ENCODE measurements around the gene ATP13A4. TPM values are rescaled to one million over a fixed set of nuclear protein-coding genes. Genes with fewer than 3 reads are reported as not detected.
"Not testable (repeated sequence)": the region's sequence is repeated elsewhere in the genome, so short reads cannot be mapped to it uniquely, and the experiment has no call there.

Gene ATP13A4
- total RNA-seq, 1 experiment from 2014 or later = 0.02 TPM

DNA sequence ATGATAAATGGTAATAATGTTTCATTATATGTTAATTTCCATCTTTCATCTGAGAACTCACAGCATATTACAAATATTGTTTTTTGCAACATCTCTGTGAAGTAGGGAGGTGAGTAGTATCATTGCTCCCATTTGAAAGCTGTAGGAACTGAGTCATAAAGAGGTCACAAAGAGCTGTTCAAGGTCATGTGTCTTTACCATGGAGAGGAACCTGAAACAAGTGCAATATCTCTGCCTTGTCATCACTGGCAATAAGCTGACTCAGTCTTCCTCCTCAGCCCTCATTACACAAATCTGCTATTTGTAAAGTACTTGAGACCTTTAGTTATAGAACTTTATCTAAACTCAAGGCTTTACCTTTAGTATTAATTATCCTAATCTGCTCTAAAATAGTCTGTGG lies 4.4 kb upstream of the ATP13A4 start:
- no peak for DNase-seq (ENCODE audit: low spot score)

DNA sequence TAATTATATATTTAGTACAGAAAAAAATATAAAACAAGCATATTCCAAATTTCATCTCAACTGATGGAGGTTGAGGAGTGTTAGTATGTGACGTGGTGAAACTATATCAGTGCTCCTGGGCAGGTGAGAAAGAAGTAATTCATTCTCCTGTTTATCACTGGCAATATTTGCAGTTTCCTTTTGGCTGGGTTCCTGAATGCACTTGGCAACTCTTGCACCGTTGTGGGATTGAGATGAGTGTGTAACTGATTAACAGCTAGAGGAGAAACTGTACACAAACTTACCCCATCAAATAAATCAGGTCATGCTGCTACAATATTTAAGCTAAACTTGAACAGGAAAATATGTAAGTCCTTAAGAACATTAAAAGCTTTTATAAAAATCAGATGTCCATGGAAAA lies 2.1 kb upstream of the ATP13A4 start:
- DNase-seq (ENCODE audit: low spot score) = no peak

DNA sequence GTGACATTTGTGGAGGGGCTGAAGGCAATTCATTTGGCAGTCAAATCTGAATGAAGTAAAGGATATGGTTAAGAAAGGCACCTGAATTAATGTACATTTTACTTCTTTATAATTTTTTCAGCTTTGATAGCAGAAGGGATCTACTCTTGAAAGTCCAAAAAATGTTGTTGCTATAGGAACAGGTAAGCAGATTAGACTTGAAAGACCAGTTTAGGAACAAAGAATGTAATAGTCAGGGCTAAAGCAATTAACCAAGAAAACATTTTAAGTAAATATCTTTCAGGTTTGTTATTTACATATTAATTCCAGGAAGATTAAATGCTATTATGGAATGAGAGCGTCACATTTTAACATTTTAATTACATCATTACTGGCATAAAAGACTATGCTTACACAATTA lies 1.1 kb downstream of the ATP13A4 start:
- DNase-seq (ENCODE audit: low spot score) = no peak

DNA sequence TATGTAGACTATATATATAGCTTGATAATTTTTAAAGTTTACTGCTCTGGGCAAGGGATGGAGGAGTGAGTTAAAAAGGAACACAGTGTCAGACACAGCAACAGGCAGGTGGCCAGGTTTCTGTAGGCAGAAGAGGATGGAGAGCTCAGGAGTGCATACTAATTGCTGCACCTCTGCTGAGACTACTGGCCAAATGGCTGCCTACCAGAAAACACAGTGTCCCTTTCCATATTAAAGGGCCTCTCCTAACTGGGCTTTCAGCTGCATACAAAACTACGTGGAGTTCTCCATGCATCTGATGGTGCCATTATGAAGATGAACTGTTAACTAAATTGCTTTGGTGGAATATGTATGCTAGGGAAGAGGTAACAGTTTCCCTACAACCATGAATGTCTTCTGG lies 1.8 kb downstream of the ATP13A4 start:
- no peak for DNase-seq (ENCODE audit: low spot score)

DNA sequence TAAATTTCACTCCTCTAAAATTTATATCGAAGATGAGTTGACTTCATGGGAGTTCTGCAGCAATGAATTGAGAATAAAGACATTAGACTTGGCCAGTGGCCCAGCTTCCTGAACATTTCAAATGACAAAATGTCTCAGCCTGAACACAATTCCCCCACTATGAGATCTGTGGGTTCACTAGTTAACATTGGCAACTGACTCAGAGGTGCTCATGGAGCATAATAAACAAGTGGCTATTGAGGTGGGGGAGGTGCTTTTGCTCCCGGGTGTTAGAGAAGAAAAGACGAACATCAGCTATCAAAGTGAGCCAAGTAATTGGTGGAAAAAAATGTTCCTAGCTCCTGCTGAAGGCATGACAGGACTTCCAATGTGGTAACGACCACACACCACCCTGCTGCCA lies 6.3 kb downstream of the ATP13A4 start:
- no peak for DNase-seq (ENCODE audit: low spot score)

DNA sequence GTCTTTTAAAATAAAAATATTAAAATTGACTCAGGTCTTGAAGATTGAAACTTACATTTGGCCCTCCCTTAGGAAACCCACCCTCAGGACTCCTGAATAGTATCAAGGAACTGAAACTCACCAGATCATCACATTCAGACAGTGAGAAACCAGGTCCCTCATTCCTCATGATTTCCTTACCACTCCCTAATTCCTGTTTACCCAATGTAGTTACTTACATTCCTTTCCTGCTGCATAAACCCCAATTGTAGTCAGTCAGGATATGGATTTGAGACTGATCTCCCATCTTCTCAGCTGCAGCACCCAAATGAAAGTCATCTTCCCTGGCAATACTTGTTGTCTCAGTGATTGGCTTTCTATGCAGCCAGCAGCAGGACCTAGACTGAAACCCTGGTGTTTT lies 8.6 kb downstream of the ATP13A4 start:
- DNase-seq (ENCODE audit: low spot score) = no peak

DNA sequence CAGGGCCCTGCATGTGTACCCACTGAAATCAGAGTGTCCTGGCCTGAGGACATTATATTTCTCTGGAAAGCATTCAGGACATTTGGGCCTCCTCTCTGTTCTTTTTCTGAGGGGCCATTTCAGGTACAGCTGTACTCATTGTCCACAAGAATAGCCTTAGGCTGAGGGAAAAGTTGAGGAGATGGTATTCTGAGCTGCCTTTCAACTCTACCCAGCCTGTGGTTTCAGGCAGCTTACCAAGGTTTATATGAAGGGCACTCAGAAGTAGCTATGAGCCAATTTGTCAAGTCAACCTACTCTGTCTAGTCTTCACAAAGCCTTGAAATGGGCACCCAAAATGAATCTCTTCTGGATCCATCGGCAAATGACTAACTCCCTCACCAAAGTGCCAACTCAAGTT lies 9.4 kb downstream of the ATP13A4 start:
- DNase-seq (ENCODE audit: low spot score) = peak; percentile 23

DNA sequence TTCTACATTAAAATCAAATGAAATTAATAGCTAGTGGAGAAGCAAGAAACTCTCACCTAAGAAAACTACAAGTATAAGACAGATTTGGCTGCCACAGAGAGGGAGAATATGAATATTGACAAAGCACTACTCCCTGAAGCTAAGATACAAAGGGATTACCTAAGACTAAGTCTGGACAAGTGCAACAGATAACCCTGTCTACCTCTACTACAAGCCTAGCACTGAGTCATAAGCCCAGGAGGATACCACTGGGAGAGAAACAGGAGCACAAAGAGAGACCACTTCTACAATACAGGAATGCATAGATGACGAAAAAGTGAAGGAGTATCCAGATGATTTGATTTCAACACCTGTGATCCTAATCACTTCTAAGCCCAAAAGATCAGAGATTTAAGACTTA lies 10.4 kb downstream of the ATP13A4 start:
- no peak for DNase-seq (ENCODE audit: low spot score)

DNA sequence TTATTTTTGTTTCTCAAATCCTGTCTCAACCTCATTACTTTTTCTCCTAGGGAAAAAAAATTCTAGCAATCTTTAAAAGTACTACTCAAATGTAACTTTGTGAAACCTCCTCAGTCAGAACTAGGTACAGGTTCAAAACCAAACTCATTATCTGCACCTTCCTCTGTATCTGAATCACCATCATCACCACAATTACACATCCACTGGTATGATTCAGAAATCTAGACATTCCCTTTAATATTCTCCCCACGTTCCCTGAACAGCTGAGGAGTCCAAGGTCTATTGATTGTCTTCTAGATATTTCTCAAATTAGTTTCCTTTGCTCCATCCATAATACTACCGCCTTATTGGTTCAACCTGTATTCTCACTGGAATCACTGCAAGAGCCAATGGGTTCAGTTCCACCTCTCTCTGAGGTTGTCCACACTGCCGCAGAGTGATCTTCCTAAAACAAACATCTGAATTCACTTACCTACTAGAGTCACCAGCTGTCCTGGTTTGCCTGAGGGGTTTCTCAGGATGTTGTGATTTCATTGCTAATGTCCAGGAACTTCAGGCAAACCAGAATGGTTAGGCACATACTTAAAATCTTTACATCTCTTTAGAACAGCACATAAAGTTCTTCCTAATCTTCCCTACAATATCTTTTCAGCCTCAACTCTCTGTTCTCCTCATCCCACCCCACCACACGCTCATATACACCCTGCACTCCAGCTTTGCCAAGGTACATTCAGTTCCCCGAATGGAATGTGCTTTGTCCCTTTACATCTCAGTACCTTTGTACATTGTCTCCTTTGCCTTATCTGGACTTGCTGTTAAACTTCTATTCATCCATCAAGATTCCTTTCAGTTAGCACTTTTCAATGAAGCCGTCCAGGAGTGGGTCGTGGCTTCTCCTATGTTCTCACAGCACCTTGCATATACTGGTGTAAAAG lies 24.2 kb downstream of the ATP13A4 start:
- DNase-seq (ENCODE audit: low spot score) = no peak

DNA sequence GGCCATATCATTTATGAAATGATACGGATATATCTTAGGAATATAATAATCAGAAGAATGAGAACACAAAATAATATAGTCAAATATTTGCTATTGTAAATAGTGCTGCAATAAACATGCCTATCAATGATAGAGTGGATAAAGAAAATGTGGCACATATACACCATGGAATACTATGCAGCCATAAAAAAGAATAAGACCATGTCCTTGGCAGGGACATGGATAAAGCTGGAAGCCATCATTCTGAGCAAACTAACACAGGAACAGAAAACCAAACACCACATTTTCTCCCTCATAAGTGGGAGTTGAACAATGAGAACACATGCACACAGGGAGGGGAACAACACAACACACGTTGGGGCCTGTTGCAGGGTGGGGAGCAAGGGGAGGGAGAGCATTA lies 28.6 kb downstream of the ATP13A4 start:
- DNase-seq (ENCODE audit: low spot score) = not testable (repeated sequence)

DNA sequence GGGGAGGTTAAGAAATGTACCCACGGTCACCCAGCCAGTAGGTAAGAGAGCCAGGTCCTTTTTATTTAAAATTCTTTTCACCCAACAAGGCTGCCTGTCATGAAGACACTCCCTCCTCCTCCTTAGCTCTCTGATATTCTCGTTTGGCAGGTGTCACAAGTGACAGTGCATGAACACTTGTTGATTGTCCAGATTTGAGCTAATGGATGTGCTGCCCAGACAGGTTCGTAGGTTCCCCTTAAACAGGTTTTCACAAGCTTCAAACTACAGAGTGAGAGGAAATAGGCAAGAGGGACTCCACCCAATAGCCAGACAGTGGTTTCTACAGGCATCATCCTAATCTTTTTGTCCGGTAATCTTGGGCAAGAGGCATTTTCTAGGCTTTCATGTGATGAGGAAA lies 32.2 kb downstream of the ATP13A4 start:
- DNase-seq (ENCODE audit: low spot score) = no peak

DNA sequence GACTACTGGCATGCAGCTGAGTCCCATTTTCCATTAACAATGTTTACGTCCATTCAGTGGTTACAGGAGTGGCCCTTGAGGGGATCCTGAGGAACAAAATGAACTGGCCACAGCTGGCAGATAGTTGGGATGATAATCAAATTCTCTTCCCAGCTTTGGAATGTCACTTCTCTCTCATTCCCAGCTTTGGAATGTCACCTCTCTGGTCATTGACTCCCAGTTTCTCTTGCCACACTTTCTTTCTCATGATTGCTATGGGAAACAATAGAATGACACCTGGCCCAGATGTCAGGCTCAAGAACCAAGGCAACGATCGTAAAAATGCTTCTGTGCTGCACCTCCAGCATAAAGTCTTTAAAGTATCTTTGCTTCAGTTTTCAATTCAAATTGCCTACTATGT lies 34.0 kb downstream of the ATP13A4 start:
- DNase-seq (ENCODE audit: low spot score) = no peak

DNA sequence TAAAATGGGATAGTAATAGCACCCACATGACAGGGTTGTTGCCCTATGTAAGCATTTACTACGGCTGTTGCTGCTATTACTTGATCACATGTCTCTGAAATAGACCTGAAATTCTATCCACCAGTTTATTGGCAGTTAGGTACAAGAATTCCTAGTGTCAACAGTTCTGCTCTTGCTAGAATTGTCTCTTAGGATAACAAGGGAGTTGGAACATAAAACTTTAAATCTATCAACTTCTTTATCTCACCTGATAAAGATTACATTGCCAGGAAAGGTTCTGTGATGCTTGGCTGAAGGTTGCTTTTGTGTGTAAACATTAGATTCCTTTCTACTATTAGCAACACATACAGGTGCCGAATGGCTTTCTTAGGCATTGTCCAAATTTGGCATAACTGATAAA lies 38.7 kb downstream of the ATP13A4 start:
- no peak for DNase-seq (ENCODE audit: low spot score)

DNA sequence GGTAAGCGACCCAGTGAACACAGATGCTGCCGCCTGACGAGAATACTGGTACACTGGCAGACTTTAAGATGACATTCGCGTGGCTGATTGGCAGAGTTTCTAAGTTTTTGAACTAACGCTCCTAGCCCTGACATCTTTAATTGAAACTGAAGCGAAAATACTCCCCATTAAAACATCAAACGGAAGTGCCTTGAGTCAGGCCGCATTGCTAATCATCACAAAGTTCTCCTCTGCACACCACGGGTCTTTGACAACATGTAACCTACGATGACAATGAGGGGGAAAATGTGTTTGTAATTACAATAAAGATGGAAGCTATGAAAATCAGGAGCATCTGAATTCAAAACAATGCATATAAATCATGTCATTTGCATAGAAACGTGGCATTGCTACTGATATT lies 44.5 kb downstream of the ATP13A4 start:
- no peak for DNase-seq (ENCODE audit: low spot score)

DNA sequence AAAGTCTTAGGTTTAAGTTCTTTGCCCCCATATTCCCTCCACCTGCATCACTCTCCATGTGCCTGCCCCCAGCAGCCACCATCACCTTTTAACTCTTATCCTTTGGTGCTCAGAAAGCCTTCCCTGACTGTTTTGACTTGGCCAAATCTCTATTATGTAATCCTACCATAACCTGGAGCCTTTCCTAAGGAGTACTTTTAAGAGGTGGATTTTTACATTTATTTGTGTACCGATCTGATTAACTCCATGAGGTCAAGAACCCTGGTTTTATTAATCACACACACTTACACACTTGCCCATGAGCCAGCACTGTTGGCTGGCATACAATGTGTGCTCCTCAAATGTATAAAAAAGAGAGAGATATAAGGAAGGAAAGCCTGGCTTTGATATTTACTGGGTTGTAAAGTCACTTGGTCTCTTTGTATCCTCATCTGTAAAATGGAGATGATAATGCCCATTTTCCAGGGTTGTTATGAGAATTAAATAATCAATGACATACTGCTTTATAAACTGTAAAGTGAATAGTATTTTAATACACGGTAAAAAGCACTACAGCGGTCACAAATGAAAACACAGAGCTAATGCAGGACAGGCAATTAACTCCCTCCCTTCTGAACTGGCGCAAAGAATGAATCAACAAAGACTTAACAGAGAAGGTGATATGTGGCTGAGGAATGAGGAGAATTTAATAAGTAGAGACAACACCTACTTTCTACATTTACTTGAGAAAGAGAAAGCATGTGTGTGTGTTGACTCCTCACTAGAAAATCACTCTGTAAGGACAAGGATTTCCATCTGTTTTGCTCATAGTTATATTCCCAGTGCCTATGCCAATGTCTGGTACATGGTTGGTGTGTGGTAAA lies 45.4 kb downstream of the ATP13A4 start:
- no peak for DNase-seq (ENCODE audit: low spot score)

DNA sequence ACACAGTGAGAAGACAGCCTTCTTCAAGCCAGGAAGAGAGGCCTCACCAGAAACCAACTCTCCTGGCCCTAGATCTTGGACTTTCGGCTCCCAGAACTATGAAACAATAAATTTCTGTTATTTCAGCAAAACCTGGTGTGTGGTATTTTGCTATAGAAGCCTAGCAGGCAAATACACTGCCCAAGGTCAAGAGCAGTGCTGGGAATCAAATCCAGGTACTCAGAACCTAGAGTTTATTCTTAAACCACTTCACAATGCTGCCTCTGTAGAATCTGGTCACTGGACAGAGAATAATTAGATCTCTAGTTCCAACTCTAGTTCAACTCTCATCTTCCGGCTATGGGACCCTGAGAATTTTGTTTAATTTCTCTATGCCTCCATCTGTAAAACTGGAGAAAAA lies 46.6 kb downstream of the ATP13A4 start:
- no peak for DNase-seq (ENCODE audit: low spot score)

DNA sequence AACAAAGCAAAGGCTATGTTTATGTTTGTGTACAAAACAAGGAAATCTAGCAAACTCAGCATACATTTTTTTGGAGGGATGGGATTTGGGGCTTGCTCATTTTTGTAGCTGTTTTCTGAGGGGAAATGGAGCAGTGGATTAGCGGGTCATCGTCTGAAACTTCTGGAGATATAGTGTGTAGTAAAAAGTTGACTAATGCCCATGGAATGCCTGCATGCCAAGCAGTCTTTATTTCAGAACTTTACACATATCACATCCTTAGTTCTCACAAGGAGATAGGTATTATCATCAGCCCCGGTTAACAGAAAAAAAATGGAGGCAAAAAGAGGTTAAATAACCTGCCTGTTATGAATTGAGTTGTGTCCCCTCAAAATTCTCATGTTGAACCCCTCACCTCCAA lies 47.1 kb downstream of the ATP13A4 start:
- DNase-seq (ENCODE audit: low spot score) = no peak

DNA sequence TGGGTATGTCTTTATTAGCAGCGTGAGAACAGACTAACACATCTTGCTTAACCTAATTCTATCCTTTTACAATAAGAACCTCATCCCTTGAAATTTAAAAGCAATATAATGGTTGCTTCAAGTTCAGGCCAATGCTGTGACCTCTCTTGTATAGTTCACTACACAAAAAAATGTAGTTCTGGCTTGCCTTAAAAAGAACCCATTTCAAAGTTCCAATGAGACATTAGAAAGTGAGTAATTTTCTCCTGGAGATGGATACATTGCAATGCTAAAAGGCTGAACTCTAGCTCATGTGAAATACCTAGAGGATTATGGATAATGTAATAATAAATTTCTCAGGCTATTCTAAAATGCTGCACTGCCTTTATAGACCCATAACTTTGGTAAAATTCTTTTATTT lies 47.8 kb downstream of the ATP13A4 start:
- no peak for DNase-seq (ENCODE audit: low spot score)

DNA sequence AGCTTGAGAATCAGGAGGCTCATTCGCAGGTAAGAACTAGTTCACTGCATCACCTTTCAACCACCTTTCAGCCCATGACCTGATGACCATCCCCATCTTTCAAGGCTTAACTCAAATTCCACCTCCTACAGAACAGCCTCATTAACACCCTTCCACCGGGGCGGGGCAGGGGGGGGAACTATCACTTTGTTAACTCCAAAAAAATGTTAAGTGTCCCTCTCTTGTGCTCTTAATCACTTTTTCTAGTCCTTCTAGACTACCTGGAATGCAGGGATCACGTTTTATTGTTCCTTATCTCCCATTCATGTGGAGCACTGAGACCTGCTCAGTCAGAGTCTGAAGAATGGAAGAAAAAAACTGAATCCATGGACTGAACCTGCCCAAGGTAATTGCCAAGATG lies 51.8 kb downstream of the ATP13A4 start:
- no peak for DNase-seq (ENCODE audit: low spot score)

DNA sequence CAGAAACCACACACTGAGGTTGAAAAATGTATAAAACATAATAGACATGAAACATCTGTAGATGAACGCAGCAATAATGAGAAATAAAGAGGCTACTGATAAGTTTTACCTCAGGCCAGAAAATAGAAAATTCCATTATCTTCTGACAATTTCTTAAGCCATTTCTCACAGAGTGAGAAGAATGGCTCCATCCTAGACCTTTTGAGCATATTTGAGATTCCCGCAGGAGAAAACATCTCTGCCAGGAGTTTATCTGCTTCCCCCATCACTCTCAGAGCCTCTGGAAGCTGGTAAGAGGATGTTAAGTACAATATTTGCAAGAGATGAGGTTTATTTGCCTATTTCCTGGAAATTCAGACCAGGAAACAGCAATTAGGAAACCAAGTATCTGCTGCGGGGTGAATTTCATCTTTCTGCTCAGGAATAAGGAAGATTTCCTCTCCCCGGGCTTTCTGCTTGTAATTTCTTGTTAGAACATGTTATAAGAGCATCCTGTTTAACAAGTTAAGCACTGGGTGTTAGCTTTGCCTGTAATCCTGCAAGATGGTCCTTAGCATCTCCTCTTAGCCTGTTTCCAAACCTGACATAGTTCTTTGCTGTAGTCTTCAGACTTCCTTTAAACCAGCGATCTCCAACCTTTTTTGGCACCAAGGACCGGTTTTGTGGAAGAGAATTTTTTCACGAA lies 54.8 kb downstream of the ATP13A4 start:
- DNase-seq (ENCODE audit: low spot score) = no peak

DNA sequence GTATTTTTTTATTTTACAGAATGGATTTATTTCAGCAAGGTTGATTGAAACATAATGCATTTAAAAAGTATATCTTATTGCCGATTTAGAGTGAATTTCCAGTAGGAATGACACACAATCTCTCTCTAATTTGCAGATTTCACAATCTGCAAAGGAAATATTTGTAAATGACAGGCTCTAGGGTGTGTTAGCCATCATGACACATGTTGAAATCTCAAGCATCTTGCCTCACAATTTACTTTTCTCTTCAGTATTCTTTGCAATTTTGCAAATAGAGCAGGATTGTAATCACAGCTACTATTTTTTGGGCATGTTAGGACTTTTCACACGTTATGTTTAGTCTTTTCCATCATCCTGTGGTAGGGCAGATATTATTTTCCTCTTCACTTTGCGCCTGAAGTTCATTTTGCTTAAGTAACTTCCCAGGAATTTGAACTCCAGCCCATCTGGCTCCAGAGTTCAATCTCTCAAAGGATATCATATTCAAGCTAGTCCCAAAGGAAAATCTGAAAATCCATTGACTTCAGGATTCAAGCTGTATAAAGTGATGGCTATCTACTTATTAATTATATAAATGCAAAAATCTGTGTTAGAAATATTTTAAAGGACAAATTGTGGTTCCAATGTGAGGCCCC lies 55.4 kb downstream of the ATP13A4 start:
- no peak for DNase-seq (ENCODE audit: low spot score)

DNA sequence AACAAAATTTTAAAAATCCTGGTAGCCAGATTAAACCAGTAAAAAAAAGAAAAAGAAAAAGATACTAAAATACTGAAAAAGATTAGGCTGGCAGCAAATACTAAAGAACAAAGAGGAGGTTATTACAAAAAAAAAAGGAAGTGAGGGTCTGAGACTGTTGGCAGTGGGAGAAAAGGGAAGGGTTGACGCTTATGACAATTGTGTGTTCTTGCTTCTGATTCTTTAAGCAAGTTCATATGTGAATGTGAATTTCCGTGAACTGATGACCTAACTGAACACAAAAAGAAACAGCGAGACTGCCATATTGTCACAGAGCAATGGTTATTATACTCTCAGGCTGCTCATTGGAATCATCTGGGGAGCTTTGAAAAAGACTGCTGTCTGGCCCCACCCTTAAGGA lies 56.5 kb downstream of the ATP13A4 start:
- DNase-seq (ENCODE audit: low spot score) = no peak

Data from H4 (cell line).